ENCODE measurements around the gene XAB2.

The XAB2 gene

DNA sequence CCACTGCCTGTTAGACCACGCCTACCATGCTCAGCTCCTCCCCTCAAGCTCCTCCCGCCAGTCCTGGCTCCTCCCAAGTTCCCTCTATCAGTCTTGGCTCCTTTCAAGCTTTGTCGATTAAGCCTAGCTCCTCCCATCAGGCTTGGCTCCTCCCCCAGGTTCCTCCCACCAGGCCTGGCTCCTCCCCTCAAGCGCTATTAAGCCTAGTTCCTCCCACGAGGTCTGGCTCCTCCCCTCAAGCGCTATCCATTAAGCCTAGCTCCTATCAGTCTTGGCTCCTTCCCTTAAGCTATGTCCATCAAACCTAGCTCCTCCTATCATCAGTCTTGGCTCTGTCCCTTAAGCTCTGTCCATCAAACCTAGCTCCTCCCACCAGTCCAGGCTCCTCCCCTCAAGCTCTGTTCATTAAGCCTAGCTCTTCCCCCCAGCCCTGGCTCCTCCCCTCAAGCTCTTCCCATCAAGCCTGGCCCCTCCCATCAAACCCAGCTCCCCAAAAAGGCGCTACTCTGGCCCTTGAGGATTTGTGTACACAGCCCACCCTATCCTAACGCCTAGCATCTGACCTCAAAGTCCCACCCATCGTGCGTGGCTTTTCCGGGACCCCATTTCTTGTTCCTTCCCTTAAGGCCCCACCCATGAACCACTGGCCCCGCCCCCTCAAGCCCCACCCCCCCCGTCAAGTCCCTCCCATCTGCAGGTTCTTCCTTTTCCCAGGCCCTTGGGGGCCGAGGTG is 23.7 kb downstream of the XAB2 start:
- DNase-seq (ENCODE audit: low read depth), result peak; percentile 34
- no peak overlapping the region for H3K4me3 ChIP-seq (ENCODE audit: low read length)
- TF ChIP-seq, protein P1, sequence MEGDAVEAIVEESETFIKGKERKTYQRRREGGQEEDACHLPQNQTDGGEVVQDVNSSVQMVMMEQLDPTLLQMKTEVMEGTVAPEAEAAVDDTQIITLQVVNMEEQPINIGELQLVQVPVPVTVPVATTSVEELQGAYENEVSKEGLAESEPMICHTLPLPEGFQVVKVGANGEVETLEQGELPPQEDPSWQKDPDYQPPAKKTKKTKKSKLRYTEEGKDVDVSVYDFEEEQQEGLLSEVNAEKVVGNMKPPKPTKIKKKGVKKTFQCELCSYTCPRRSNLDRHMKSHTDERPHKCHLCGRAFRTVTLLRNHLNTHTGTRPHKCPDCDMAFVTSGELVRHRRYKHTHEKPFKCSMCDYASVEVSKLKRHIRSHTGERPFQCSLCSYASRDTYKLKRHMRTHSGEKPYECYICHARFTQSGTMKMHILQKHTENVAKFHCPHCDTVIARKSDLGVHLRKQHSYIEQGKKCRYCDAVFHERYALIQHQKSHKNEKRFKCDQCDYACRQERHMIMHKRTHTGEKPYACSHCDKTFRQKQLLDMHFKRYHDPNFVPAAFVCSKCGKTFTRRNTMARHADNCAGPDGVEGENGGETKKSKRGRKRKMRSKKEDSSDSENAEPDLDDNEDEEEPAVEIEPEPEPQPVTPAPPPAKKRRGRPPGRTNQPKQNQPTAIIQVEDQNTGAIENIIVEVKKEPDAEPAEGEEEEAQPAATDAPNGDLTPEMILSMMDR (IDR thresholded peaks at IDR 0.05; ENCODE audit: insufficient read depth, low read depth, low read length, missing control alignments), result no peak

DNA sequence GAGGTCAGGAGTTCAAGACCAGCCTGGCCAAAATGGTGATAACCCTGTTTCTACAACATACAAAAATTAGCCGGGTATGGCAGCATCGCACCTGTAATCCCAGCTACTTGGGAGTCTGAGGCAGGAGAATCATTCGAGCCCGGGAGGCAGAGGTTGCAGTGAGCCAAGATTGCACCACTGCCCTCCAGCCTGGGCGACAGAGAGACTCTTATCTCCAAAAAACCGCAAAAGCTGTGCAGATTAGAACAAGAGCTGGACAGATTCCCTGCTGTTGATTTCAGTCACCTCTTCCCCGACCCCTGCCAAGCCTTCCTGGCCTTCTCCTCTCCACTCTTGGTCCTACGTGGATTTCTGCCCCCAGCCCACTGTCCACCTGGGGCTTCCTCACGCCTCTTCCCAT is 25.4 kb downstream of the XAB2 start:
- no peak overlapping the region for H3K4me3 ChIP-seq (ENCODE audit: low read length)
- TF ChIP-seq, protein P1 (IDR thresholded peaks at IDR 0.05; ENCODE audit: insufficient read depth, low read depth, low read length, missing control alignments), result no peak
- no peak for DNase-seq (ENCODE audit: low read depth)

- TF ChIP-seq, protein P1 (IDR thresholded peaks at IDR 0.05; ENCODE audit: insufficient read depth, low read depth, low read length, missing control alignments), result no peak
- DNase-seq (ENCODE audit: low read depth), result no peak
- no peak overlapping the region for H3K4me3 ChIP-seq (ENCODE audit: low read length)
Measured at GRCh38 chr19:7602935-7603497, 26.3 kb downstream of the XAB2 start.

DNA sequence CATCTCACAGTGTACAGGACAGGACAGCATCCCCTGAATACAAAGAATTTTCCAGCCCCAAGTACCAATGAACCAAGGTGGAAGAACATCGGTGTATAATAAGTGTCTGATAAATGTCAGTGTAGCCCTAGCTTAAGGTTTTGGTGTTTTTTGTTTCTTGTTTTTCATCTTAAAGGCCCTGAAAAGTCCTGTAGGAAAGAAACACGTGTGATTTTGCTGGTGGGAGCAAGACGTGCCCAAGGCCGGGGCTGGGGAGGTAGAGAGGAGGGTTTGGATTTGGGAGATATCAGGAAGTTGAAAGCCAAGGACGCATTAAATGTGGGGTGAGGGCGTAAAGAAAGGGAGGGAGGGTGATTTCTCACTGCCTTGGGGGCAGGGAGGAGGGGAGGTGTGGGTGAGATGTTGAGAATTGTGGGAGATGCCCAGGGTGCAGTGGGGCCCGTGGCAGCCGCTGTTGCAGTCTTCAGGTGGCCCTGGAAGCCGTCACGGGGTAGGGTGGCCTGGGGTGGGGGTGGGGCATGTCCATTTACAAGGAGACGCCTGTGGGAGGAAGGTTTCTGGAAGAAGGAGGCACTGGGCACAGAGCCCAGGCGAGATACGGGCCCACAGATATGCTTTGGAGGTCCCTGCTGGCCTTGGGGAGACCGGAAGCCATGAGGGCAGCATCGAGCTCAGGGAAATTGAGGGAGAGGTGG is 27.0 kb downstream of the XAB2 start:
- TF ChIP-seq, protein P1 (IDR thresholded peaks at IDR 0.05; ENCODE audit: insufficient read depth, low read depth, low read length, missing control alignments), result no peak
- no peak overlapping the region for H3K4me3 ChIP-seq (ENCODE audit: low read length)
- no peak for DNase-seq (ENCODE audit: low read depth)

DNA sequence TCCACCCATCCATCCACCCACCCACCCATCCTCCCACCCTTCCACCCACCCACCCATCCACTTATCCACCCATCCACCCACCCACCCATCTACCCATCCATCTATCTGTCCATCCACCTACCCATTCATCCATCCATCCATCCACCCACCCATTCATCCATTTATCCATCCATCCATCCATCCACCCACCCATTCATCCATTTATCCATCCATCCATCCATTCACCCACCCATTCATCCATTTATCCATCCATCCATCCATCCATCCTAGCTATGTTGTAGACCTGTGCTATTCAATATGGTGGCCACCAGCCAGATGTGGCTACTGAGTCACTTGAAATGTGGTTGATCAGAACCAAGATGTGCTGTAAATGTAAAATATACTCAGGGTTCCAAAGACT is 28.6 kb downstream of the XAB2 start:
- TF ChIP-seq, protein P1 (IDR thresholded peaks at IDR 0.05; ENCODE audit: insufficient read depth, low read depth, low read length, missing control alignments), result no peak
- no peak overlapping the region for H3K4me3 ChIP-seq (ENCODE audit: low read length)
- DNase-seq (ENCODE audit: low read depth), result no peak

- TF ChIP-seq, protein P1 (IDR thresholded peaks at IDR 0.05; ENCODE audit: insufficient read depth, low read depth, low read length, missing control alignments), result no peak
- no peak overlapping the region for H3K4me3 ChIP-seq (ENCODE audit: low read length)
- no peak for DNase-seq (ENCODE audit: low read depth)
Measured at GRCh38 chr19:7598180-7598579, 31.2 kb downstream of the XAB2 start.

All from epithelial cell of esophagus (primary cell).